Esophagus muscularis mucosa (tissue), 4 donors: Measurements from ENCODE around the gene SPEM2. TPM values are rescaled to one million over a fixed set of nuclear protein-coding genes. Genes with fewer than 3 reads are reported as not detected.

Experiments
- DNase-seq: peaks from one replicate; pipeline ENCODE4 v3.0.0-alpha.2; 2017; ENCODE audit errors: extremely low spot score
- H3K27ac ChIP-seq, 4 donors: fragments of 200-600 bp; sonication (generic); replicated peaks in 1 of 4; 1 replicate in 3 of 4; 2 replicates in 1 of 4; pipeline ENCODE4 v1.5.1; 2016 to 2019; ENCODE audit warnings: mild to moderate bottlenecking in 1 of 4
- H3K27me3 ChIP-seq, 4 donors: fragments of 200-600 bp; sonication (generic); one replicate each; pipeline versions ENCODE4 v1.5.1 to v1.6.0; 2016 to 2019
- H3K36me3 ChIP-seq, 4 donors: fragments of 200-600 bp; sonication (generic); one replicate each; pipeline ENCODE4 v1.5.1; 2016 to 2019
- H3K4me1 ChIP-seq, 4 donors: fragments of 200-600 bp; sonication (generic); one replicate each; pipeline ENCODE4 v1.5.1; 2016 to 2019
- H3K4me3 ChIP-seq, 4 donors: fragments of 200-600 bp; sonication (generic); 1 replicate in 2 of 4; 2 replicates in 2 of 4; pipeline ENCODE4 v1.5.1; 2016 to 2019; ENCODE audit warnings: mild to moderate bottlenecking in 4 of 4, moderate library complexity in 1 of 4
- H3K9me3 ChIP-seq, 4 donors: fragments of 200-600 bp; sonication (generic); 1 replicate in 3 of 4; 2 replicates in 1 of 4; pipeline ENCODE4 v1.5.1; 2016 to 2019
- CTCF ChIP-seq, 3 experiments: fragments of 200-600 bp in 2 of 3; fragments of 450-650 bp in 1 of 3; sonication (generic) in 2 of 3; IDR thresholded peaks; one replicate each; pipeline ENCODE4 v1.5.1; 2017 to 2019; ENCODE audit warnings: antibody characterized with exemption in 3 of 3, mild to moderate bottlenecking in 2 of 3, moderate library complexity in 1 of 3
- EP300 ChIP-seq: sonication (generic); formaldehyde crosslinking; IDR thresholded peaks from one replicate; pipeline ENCODE4 v1.6.1; 2017; ENCODE audit warnings: antibody characterized with exemption
- POLR2A ChIP-seq: fragments of 450-650 bp; IDR thresholded peaks from one replicate; pipeline ENCODE4 v1.6.1; 2017; ENCODE audit warnings: antibody characterized with exemption, moderate library complexity, mild to moderate bottlenecking, low read depth
- POLR2AphosphoS5 ChIP-seq, 2 donors: sonication (generic); formaldehyde crosslinking; IDR thresholded peaks; one replicate each; pipeline ENCODE4 v1.6.1; 2017; ENCODE audit warnings: antibody characterized with exemption in 2 of 2
- WGBS: methylation state at CpG from one replicate; pipeline ENCODE4 v1.1.5; 2018; 5-methylcytosine and 5-hydroxymethylcytosine counted together
- intact Hi-C: fragments of 100-400 bp; cut with DNase I; formaldehyde crosslinking; loops from one replicate; pipeline ENCODE4 v1.15.1; 2023
- total RNA-seq, 4 donors: library from RNA; depleted of rRNA; stranded (reverse); fragments of >200 nt; gene quantifications; one replicate each; pipeline versions ENCODE4 v1.1.0 to v1.2.1, GENCODE V29; 2016

The SPEM2 gene
- total RNA-seq, 4 donors from 2014 or later: not detected

GRCh38 chr17:7462474-7463371 lies 37.3 kb downstream of the SPEM2 start:
- Histone ChIP-seq H3K4me1 (peaks cover 21 to 30% (median 25%) of the 10 kb centered on the region in 4 donors), H3K27me3 (no peaks in the 10 kb centered on the region), H3K36me3 (peaks cover 26 to 60% (median 52%) of the 10 kb centered on the region in 4 donors), H3K9me3 (no peaks in the 10 kb centered on the region), H3K4me3 (no peak overlapping the region), H3K27ac (no peak overlapping the region)
- intact Hi-C loops: no loop called here
- TF ChIP-seq EP300 (no peak), POLR2A (no peak)
- no peak for DNase-seq
- WGBS: 89% methylated on average over 42 of the region's 44 CpGs

GRCh38 chr17:7463372-7463846 lies 38.0 kb downstream of the SPEM2 start:
- Histone ChIP-seq H3K4me3 (no peak overlapping the region), H3K36me3 (peaks cover 26 to 67% (median 52%) of the 10 kb centered on the region in 4 donors), H3K27ac (no peak overlapping the region), H3K4me1 (peaks cover 25 to 36% (median 32%) of the 10 kb centered on the region in 4 donors), H3K27me3 (no peaks in the 10 kb centered on the region), H3K9me3 (no peaks in the 10 kb centered on the region)
- no peak for DNase-seq
- WGBS: 72% methylated on average over 3 of the region's 14 CpGs
- TF ChIP-seq POLR2AphosphoS5 (IDR thresholded peaks at IDR 0.05): no peak
- TF ChIP-seq CTCF (IDR thresholded peaks at IDR 0.05): no peak
- TF ChIP-seq POLR2A: no peak
- no peak for TF ChIP-seq EP300
- intact Hi-C loops: no loop called here

- DNase-seq: no peak
- no peak for TF ChIP-seq POLR2A
- TF ChIP-seq CTCF (IDR thresholded peaks at IDR 0.05): no peak
- no peak for TF ChIP-seq EP300
- no peak for TF ChIP-seq POLR2AphosphoS5 (IDR thresholded peaks at IDR 0.05)
- peaks cover 27 to 43% (median 39%) of the 10 kb centered on the region in 4 donors for H3K4me1 ChIP-seq
- H3K4me3 ChIP-seq: no peak overlapping the region
- peaks cover 26 to 71% (median 52%) of the 10 kb centered on the region in 4 donors for H3K36me3 ChIP-seq
- 84% methylated on average over 9 of the region's 9 CpGs for WGBS
- H3K27ac ChIP-seq: no peak overlapping the region
- no peaks in the 10 kb centered on the region for H3K9me3 ChIP-seq
- H3K27me3 ChIP-seq: no peaks in the 10 kb centered on the region
- intact Hi-C loops: no loop called here
Observed at GRCh38 chr17:7464081-7464480, 38.7 kb downstream of the SPEM2 start.

- intact Hi-C loops: no loop called here
- no peak for DNase-seq
- Histone ChIP-seq H3K27me3 (no peaks in the 10 kb centered on the region), H3K27ac (peak overlapping the region; percentile 43 to 71 (median 64)), H3K36me3 (peaks cover 26 to 71% (median 52%) of the 10 kb centered on the region in 4 donors), H3K9me3 (no peaks in the 10 kb centered on the region), H3K4me3 (no peak overlapping the region), H3K4me1 (peaks cover 39 to 58% (median 55%) of the 10 kb centered on the region in 4 donors)
- WGBS: 95% methylated on average over 24 of the region's 33 CpGs
- TF ChIP-seq CTCF (IDR thresholded peaks at IDR 0.05) (no peak), POLR2AphosphoS5 (IDR thresholded peaks at IDR 0.05) (no peak), EP300 (no peak), POLR2A (no peak)
Observed at GRCh38 chr17:7465597-7466275, 40.3 kb downstream of the SPEM2 start.

- no peak overlapping the region for H3K4me3 ChIP-seq
- 80% methylated on average over 9 of the region's 9 CpGs for WGBS
- intact Hi-C loops: no loop called here
- H3K27ac ChIP-seq: peak overlapping the region; percentile 43 to 71 (median 64)
- no peak for TF ChIP-seq POLR2A
- TF ChIP-seq EP300: no peak
- no peak for TF ChIP-seq POLR2AphosphoS5 (IDR thresholded peaks at IDR 0.05)
- no peak for TF ChIP-seq CTCF (IDR thresholded peaks at IDR 0.05)
- H3K4me1 ChIP-seq: peaks cover 43 to 63% (median 57%) of the 10 kb centered on the region in 4 donors
- no peak for DNase-seq
- H3K27me3 ChIP-seq: no peaks in the 10 kb centered on the region
- H3K9me3 ChIP-seq: no peaks in the 10 kb centered on the region
- peaks cover 26 to 65% (median 52%) of the 10 kb centered on the region in 4 donors for H3K36me3 ChIP-seq
Observed at GRCh38 chr17:7466318-7466638, 40.9 kb downstream of the SPEM2 start.
